Stimulated activated CD4-positive, alpha-beta T cell treated with anti-CD3 and anti-CD28 coated beads, TNF-alpha, amount 100 ng/mL, for 48 hours (primary cell): ENCODE data around the gene JAG2.

Experiments
- DNase-seq, 3 donors: peaks; one replicate each; pipeline ENCODE4 v3.0.0-alpha.2; 2020; ENCODE audit warnings: low read depth in 3 of 3

Gene JAG2

DNA sequence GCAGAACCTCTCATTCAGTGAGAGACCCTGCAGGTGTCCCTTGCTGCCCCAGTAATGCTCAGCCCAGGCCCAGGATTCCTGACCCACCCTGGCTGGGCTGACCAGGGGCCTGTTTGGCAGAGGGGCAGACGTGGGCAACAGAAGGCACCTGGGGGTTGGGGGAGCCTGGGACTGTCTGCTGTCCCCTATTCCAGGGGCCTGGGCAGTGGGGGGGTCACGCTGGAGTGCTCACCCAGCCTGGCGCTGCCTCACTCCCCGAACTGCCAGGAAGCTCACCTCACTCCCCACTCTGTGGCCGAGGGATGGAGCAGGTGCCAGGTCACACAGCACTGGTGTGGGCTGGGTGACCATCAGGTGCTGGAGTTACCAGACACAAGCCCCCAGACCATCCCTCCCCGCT, 35.1 kb upstream of the JAG2 start:
- DNase-seq: no peak

DNA sequence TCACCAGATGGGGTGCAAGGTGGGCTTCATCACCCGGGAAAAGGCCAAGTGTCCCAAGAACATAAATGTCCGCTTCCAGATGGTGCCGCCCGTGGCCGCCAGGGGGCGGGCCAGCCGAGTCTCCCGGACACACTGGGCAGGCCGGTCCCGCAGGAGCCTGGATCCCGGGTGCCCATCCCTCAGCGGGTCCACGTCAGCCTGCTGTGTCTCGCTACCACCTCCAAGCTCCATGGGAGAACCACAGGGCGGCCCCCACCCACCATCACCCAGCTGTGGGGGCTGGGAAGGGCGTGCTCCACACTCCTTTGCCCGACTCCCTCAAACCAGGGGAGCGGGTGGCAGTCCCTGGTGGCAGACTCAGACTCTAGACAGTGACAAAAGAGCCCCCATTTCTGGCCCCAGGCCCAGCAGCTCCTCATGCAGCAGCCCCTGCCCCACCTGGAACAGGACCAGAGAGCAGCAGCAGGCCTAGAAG, 34.5 kb upstream of the JAG2 start:
- DNase-seq: peak; percentile 24 to 56 (median 33)

DNA sequence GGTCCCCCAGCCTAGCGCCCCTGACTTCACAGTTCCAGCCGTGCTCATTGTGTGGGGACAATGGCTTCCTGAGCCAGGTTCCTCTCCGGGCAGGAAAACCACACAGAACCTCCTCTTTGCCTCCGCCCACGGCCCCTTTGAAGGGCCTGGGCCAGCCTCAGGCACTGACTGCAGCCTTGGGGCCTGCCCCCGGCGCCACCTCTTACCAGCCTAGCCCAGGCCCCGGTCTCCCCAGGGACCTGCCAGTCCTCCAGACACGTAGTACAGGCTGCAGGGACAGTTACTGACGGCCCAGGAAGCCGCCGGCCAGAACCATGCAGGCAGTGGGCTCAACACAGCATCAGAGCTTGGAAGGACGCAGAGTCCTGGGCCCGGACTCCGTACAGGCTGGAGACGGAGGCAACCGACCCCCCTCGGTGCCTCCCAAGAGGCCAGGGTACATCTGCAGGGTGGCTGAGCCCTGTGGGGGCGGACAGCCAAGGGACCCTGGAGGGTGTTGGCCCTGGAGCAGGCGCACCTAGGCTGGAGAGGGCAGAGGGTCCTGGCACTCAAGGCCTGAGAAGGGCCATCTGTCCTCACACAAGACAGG, 33.4 kb upstream of the JAG2 start:
- DNase-seq: peak in 1 of 3 donors; percentile 32

DNA sequence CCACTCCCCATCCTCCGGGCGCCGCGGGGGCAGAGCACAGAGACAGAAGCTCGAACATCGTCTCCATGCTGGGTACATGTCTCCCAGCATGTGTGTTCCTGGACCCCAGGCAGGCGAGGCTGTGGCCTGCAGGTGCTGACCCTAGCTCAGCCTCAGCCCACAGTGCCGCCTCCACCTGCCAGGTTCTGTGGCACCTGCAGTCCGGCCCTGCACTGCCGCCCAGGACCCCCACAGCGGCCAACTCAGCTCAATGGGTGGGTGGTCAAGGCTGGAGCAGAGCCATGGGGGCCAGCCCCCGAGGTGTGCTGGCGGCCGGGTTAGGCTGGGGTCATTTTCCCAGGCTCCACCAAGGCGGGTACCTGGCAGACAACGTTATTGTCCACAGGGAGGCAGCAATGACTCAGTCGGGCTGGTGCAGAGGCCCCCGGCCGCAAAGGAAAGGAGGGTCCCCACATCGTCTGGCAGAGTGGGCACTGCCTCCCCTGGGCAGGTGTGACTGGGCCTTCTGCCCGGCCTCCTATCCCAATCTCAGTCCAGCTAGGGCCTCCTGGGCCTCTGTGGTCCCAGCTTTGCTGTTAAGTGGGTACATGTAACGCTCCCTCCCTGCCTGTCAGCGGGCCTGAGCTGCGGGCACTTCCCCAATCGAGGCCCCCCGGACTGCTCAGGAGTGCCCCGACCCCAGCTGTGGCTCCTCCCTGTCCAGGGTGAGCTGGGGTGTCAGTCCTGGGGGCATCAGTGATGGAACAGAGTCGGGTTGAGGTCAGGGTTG, 32.8 kb upstream of the JAG2 start:
- DNase-seq: no peak

DNA sequence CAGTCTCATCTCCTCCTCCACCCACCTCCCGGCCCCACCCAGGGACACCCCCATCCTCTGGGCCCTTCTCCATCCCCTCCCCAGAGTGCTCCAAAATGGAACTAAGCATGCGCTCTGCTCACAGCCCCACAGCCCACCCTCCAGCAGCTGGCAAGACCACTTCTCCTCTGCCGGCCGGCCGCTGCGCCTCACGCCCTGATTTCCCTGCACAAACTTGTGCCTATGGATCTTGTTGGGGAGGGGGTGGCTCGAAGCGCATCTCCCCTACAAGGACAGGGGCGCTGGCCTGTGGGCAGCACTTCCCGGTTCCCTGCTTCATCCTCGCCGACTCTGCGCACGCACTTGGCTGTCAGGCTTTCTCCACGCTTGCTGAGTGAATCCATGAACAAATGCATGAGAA, 32.1 kb upstream of the JAG2 start:
- DNase-seq: no peak

DNA sequence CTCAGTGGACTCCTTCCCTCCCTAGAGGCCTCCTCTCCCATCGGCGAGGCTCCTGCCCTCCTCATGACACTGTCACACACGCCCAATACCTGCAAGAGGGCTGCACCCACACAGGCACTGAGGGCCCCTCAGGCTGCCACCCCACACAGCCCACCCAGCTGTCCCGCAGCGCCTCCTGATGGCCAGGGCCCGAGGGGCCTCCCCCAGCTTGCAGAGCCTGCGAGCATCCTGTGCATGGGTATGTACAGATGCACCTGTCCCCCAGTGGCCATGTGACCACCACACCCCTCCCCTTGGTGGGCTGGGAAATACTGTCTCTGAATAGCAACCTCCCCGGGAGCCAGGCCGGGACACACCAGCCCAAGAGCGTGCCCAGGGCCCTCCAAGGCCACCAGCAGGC, 31.5 kb upstream of the JAG2 start:
- no peak for DNase-seq

DNA sequence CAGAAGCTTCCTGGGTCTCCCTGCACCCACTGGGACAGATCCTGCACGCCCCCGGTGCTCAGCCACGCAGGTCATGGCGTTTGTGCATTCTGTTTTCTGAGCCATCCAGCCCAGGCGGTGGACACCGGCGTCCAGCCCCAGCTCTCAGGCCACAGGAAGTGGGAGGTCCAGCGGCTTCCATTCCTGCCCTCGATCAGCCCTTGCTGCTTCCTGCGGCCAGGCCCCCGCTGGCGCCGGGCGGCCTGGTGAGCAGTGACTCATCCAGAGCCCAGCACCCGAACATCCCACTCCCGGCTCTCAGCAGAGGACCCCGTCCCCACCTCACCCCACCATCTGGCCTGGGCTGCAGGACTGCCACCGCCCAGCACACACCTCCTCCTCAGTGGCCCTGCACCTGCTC, 30.5 kb upstream of the JAG2 start:
- DNase-seq: no peak

DNA sequence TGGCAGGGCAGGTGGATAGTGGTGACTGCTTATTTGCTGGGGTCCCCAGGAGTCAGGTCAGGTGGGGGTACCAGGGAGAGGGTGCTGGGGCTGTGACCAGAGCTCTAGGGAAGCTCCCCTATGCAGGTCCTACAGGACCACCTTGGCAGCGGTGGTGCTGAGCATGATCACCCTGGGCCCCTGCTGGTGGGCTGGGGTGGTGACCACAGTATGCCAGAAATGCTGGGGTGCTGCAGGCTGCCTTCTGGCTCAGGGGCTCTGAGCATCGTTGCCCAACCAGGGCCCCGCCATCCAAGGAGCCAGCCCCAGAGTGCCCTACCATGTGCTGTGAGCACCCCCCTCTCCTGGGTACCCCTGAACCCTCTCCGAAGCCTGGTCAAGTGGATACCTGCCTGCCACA, 30.0 kb upstream of the JAG2 start:
- no peak for DNase-seq

DNA sequence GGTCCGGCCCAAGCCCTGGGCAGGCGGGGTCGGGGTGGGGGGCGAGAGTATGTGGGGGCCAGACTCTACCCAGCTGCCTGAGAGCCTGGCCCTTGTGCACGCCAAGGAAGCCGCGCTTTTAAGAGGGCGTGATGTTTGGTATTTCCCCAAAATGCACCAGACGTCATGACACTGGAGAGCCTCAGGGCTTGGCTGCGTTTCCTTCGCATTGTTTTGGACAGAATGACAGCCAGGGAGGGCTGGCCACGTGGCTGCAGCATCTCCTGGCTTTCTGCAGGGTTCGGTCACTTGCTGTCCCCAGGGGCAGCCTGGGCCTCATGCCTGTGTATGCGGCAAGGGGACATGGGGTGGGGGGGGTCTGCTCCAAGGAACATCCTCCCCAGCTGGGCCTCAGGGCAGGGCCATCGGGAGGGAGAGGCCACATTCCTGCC, 28.6 kb upstream of the JAG2 start:
- DNase-seq: no peak

DNA sequence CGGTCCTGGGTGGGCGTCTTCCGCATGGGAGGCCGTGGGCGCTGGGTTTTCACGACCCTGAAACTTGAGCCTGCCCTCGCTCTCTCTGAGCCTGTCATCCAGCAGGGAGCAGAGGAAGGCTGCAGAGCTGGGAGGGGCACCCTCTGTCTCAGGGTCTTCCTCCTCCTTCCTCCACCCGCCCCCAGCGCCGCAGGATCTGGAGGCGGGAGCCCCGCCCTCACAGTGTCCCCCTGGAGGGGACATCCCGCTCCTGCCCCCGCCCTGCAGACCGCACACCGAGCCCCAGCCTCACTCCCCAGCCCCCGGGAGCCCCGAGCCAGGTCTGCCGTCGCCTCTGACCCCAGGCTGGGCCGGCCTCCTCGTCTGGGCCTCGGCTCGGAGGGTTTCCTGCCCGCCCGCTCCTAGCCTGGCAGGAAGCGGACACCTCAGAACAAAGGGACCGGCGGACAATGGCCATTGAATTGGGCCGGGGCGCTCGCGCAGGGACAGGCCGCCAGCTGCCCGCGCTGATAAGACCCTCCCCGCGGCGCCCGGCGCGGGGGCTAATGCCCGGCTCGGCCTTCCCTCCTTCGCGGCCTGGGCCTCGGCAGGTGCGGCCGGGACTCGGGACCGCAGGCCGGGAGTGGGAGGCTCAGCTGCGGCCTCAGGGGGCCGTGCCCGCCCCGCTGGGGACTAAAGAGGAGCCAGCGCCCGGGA, 27.8 kb upstream of the JAG2 start:
- no peak for DNase-seq

DNA sequence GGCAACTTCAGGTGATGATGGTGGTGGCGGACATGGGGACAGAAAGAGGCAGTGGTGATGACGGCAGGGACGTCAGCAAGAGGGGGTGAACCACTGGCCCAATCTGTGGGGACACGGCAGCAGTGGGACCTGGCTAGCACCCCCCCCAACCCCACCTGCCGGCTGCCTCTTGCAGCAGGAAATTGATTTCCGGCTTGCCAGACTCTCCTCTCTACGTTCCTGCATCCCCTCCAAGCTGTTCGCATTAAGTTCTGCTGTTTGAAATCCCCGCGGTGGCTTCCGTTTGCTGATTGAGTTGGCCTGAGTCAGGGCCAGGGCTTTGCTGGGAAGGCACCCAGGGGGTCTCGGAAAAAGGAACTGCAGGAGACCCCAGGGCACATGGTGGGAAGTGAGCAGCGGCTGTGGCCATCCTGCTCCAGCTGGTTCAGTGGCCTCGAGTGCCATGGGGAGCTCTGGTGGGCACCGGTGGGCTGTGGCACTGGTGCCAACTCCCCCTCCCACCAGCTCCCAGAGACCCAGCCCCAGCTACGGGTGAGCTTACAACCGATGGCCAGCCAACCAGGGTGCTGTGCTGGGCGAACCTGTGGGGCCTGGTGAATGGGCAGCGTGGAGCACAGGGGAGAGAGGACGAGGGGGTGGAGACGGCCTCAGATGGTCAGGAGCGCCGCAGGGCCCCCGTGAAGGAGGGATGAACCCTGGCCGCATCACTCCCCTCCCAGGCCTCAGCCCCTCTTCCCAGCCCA, 27.1 kb upstream of the JAG2 start:
- DNase-seq: no peak

DNA sequence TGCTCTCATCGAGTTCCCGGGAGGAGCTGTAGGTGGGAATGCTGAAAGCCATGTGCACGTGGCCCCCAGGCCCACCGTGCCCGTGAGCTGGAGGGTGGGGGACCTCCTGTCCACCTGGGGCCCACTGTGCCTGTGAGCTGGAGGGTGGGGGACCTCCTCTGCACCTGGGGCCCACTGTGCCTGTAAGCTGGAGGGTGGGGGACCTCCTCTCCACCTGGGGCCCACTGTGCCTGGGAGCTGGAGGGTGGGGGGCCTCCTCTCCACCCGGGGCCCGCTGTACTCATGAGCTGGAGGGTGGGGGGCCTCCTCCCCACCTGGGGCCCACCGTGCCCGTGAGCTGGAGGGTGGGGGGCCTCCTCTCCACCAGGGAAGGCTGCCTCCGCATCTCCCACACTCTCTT, 26.5 kb upstream of the JAG2 start:
- DNase-seq: no peak

DNA sequence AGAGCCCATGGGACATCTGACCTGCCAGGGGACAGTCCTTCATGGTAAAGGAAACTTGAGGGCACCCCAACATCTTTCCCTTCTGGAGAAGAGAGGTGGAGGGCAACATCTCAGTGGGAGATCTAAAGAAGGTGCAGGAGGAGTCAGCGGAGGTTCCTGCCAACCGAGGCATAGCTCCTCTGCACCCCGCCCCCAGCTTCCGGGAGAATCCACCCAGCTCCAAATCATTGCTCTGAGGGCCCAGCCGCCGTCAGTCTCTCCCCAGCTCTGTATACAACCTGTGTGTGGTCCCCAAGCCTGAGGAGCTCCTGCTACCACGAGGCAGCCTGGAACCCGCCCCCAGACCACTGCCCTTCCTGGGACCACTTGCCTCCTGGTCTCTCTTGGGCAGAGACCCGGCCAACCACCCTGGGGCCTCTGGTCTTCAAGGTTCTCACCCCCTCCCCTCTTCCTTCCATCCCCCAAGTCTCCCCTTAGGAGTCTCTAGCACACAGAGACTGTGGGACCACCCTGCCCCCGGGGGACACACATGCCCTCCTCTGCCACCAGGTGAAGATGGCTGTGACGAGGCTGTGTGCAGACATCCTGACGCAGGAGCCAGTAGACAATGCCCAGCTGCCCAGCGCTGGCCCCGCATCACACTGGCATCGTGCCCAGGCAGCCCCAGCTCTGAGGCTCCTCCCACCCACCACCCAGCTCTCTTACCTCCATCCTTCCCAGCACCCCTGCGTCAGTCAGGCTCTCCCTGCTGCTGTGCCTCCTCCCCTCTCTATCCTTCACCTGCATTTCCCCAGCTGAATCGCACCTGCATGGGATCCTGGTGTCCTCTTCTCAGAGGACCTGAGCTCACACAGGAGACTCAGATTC, 25.6 kb upstream of the JAG2 start:
- DNase-seq: no peak

DNA sequence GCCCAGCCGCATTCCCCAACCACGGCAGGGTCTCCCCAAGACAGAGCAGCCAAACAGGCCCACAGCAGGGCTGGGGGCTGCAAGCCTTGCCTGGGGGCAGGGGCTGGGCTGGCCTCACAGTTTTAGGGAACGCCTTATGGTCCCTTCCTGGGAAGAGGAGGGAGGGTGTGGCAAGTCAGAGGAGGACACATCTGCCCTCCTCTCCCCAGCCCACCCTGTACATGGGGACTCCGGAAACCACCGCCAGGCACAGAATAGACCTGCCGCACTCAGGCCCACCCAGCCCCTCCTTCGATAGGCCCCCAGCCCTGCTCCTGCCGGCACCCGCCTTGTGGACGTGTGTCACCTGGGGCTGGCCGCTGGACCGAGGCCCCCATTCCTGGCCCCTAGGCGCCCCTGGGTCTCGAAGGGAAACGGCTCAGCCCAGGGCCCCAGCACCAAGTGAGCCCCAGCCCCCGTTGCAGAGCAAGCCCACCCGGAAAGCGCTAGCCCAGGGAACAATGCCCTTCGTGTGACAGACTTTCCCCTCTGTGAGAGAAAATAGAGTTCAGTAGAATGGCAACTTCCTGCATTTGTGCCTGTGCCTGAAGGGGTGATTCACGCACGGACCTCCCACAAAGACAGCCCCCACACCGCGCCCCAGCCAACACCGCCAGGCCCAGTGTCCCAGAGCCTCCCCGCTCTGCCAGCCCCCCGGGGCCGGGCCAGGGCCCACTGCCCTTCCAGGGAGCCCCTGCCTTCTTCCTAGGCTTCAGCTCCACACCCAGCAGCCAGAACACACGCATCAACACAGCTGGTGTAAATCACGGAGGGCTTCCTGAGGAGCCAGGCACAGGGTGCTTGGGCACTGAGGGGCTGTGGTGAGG, 24.5 kb upstream of the JAG2 start:
- DNase-seq: no peak

DNA sequence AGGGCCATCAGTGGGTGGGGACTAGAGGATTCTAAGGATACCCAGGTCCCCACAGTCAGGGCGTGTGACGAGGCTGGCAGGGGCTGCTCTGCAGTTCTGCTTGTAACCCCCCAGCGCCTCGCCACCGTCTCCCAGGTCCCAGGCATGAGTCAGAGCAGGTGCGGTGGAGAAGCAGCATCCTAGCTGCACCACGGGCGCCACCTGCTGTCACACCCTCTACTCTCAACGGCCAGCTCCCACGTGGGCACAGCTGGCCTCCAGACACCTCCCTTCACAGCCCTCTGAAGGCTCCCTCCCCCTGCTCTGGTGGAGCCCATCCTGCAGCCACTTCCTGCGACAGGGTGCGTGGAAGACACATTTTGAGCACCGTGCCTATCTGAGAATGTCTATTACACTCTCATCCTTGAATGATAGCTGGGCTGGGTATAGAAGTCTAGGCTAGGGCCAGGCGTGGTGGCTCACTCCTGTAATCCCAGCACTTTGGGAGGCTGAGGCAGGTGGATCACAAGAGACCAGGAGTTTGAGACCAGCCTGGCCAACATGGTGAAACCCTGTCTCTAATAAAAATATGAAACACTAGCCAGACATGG, 19.5 kb upstream of the JAG2 start:
- DNase-seq: no peak

DNA sequence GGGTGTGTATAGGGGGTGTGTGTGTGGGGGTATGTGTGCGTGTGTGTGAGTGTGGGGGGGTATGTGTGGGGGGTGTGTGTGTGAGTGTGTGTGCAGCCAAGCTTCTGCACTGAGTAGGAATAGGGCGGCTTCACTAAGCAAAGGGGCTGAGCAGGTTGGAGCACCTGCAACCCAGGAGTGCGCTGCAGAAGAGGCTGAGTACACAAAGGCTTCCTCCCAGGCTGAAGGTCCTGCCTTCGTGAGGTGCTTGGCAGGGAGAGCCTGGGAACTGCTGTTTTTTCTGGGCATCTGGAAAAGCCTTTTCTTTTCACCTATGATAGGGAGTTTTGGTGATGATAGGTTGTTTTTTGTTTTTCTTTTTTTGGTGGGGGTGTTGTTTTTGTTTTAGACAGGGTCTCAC, 18.5 kb upstream of the JAG2 start:
- no peak for DNase-seq

DNA sequence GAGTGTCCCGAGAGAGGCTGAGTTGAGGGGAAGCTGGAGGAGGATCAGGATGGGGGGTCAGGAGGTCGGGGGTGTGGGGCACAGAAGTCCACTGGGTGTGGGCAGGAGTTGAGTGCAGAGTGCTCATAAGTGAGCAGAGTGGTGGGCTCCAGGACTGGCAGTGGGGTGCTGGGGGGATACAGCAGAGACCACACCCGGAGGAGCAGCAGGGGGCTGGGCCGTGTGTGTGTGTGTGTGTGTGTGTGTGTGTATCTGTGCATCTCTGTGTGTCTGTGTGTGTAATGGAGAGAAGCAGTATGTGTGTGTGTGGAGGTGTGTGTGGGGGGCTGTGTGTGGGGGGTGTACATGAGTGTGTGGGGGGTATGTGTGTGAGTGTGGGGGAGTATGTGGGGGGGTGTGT, 17.4 kb upstream of the JAG2 start:
- no peak for DNase-seq

DNA sequence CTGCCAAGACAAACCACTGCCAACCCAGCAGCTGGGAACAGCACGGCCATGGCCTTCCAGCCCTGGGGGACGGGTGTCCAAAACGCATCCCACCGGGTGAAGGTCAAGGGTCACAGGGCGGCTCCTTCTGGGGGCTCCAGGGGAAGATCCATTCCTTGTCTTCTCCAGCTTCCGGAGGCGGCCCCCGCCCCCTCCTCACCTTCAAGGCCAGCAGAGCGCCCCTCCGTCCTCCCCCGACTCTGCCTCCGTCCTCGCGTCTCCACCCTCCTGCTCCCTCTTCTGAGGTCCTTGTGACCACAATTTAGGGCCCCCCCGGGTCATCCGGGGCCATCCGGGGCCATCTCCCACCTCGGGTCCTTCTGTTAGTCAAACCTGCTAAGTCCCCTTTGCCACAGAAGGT, 16.4 kb upstream of the JAG2 start:
- DNase-seq: no peak

DNA sequence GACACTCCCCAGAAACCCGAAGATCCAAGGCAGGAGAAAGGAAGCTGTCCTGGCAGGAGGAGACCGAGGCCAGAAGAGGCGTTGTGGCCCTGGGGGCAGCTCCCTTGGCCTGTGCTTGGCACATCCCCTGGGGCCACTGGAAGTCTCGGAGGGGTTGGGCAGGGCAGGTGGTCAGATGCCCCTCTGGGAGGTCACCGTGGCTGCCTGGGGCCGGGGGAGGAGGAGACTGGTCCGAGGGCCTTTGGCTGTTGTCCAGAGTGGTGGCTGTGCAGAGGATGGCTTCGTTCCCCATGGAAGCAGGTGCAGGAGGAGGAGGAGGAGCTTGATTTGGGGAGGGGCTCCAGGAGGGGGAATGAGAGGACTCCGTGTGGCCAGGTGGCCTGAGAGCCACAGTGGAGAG, 15.9 kb upstream of the JAG2 start:
- no peak for DNase-seq
